Hepatocyte (in vitro differentiated cells): ENCODE results near the gene KRR1. TPM values are rescaled to one million over a fixed set of nuclear protein-coding genes. Genes with fewer than 3 reads are reported as not detected.
"Not testable (repeated sequence)": the region's sequence is repeated elsewhere in the genome, so short reads cannot be mapped to it uniquely, and the experiment has no call there.

Source experiments
- DNase-seq: peaks from one replicate; pipeline ENCODE4 v3.0.0-alpha.2; 2016; ENCODE audit warnings: low spot score
- H2AFZ ChIP-seq: fragments of 200-600 bp; sonication (generic); 2 replicates; pipeline ENCODE4 v1.6.0; 2016; ENCODE audit warnings: antibody characterized with exemption, mild to moderate bottlenecking
- H3K27ac ChIP-seq: fragments of 200-600 bp; sonication (generic); 2 replicates; pipeline ENCODE4 v1.5.1; 2016; ENCODE audit warnings: mild to moderate bottlenecking
- H3K27me3 ChIP-seq: fragments of 200-600 bp; sonication (generic); 2 replicates; pipeline ENCODE4 v1.6.1; 2016
- H3K36me3 ChIP-seq: fragments of 200-600 bp; sonication (generic); replicated peaks from 2 replicates; pipeline ENCODE4 v1.5.1; 2016; ENCODE audit warnings: low read depth; ENCODE audit not compliant: insufficient read depth
- H3K4me1 ChIP-seq: fragments of 200-600 bp; sonication (generic); 2 replicates; pipeline ENCODE4 v1.5.1; 2016; ENCODE audit warnings: mild to moderate bottlenecking, moderate library complexity; ENCODE audit not compliant: insufficient read depth
- H3K4me2 ChIP-seq: fragments of 200-600 bp; sonication (generic); 2 replicates; pipeline ENCODE4 v1.6.0; 2016
- H3K4me3 ChIP-seq: fragments of 200-600 bp; sonication (generic); 2 replicates; pipeline ENCODE4 v1.5.1; 2016; ENCODE audit warnings: mild to moderate bottlenecking
- H3K79me2 ChIP-seq: fragments of 200-600 bp; sonication (generic); 2 replicates; pipeline ENCODE4 v1.6.0; 2017; ENCODE audit warnings: mild to moderate bottlenecking
- H3K9me2 ChIP-seq: fragments of 200-600 bp; sonication (generic); replicated peaks from 2 replicates; pipeline ENCODE4 v1.6.0; 2017; ENCODE audit warnings: mild to moderate bottlenecking; ENCODE audit not compliant: insufficient read depth
- H3K9me3 ChIP-seq: fragments of 200-600 bp; sonication (generic); 2 replicates; pipeline ENCODE4 v1.5.1; 2016; ENCODE audit warnings: low read depth, mild to moderate bottlenecking
- H4K20me1 ChIP-seq: fragments of 200-600 bp; sonication (generic); 2 replicates; pipeline ENCODE4 v1.6.0; 2016; ENCODE audit warnings: mild to moderate bottlenecking; ENCODE audit not compliant: insufficient read depth, poor library complexity, severe bottlenecking
- CTCF ChIP-seq: fragments of 200-600 bp; sonication (generic); IDR thresholded peaks from 2 replicates; pipeline ENCODE4 v1.5.1; 2016; ENCODE audit warnings: antibody characterized with exemption, mild to moderate bottlenecking; ENCODE audit not compliant: poor library complexity
- EZH2 ChIP-seq: fragments of 200-600 bp; sonication (generic); IDR thresholded peaks from 2 replicates; pipeline ENCODE4 v1.6.1; 2016; ENCODE audit warnings: antibody characterized with exemption, mild to moderate bottlenecking, borderline replicate concordance
- EZH2phosphoT487 ChIP-seq: fragments of 200-600 bp; sonication (generic); IDR thresholded peaks from one replicate; pipeline ENCODE4 v1.6.1; 2018; ENCODE audit warnings: antibody characterized with exemption, mild to moderate bottlenecking, low read depth, moderate library complexity; ENCODE audit not compliant: unreplicated experiment, severe bottlenecking
- WGBS: methylation state at CpG from one replicate; pipeline ENCODE4 v1.1.6; 2016; ENCODE audit warnings: low lambda C conversion rate; ENCODE audit errors: missing lambda C conversion rate; 5-methylcytosine and 5-hydroxymethylcytosine counted together
- polyA plus RNA-seq: library from polyadenylated mRNA; unstranded; fragments of >200 nt; fragmentation: Nextera tagmentation; extraction: Ambion mirVana; gene quantifications from 2 replicates; pipeline ENCODE4 v1.2.1, GENCODE V29; 2016
- total RNA-seq: library from RNA; depleted of rRNA; stranded (reverse); fragments of >200 nt; gene quantifications from 2 replicates; pipeline ENCODE4 v1.2.3, GENCODE V29; 2014

The KRR1 gene
- total and polyA plus RNA-seq, 2 experiments from 2014 or later, result 23.6 to 42.8 TPM

DNA sequence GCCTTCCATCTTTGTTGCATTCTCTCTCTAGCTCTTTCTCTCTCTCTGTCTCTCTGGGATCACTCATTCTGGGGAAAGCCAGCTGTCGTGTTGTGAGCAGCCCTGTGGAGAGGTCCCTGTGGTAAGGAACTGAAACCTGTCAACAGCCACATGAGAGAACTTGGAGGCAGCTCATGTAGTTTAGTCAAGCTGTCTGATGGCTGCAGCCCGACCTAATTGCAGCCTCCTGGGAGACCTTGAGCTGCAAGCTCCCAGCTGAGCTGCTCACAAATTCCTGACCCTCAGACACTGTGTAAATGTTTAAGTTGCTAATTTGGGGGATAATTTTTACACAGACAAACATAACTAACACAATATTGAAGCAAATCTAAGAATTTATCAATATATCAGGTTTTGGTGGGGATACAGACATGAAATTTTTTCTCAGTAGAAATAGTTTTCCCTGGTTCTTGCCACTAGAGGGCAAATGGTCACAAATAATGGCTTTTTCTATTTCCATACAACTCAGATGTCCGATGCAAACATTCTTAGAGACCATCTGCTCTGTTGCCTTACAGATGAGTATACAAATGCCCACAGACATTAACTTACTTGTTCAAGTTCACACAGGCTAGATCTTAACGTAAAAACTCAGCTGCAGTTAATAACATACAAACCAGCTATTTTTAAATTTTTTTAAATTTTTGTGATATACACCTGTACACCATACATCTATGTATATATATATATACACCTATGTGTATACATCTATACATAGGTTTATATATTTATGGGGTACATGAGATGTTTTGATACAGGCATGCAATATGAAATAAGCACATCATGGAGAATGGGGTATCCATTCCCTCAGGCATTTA, 15.5 kb upstream of the KRR1 start:
- H2AFZ ChIP-seq, result no peak overlapping the region

GRCh38 chr12:75525263-75525662, 13.9 kb upstream of the KRR1 start:
- H3K36me3 ChIP-seq, result no peaks in the 10 kb centered on the region
- no peaks in the 10 kb centered on the region for H4K20me1 ChIP-seq
- no peaks in the 10 kb centered on the region for H3K27me3 ChIP-seq
- DNase-seq, result no peak
- H3K9me2 ChIP-seq, result no peaks in the 10 kb centered on the region
- no peak for TF ChIP-seq EZH2
- TF ChIP-seq CTCF, result peak; percentile 46
- TF ChIP-seq EZH2phosphoT487, result no peak
- H3K4me3 ChIP-seq, result no peak overlapping the region
- H3K4me1 ChIP-seq, result no peaks in the 10 kb centered on the region
- H3K4me2 ChIP-seq, result no peak overlapping the region
- no peak overlapping the region for H2AFZ ChIP-seq
- H3K9me3 ChIP-seq, result no peaks in the 10 kb centered on the region
- H3K27ac ChIP-seq, result no peak overlapping the region
- WGBS, result 56% methylated on average over 1 of the region's 1 CpG
- no peaks in the 10 kb centered on the region for H3K79me2 ChIP-seq

More for the DNA sequence above, 15.5 kb upstream of the KRR1 start:
- H3K4me3 ChIP-seq, result no peak overlapping the region
- no peaks in the 10 kb centered on the region for H3K79me2 ChIP-seq
- H4K20me1 ChIP-seq, result no peaks in the 10 kb centered on the region
- no peaks in the 10 kb centered on the region for H3K9me3 ChIP-seq
- H3K9me2 ChIP-seq, result no peaks in the 10 kb centered on the region
- WGBS, result 24% methylated on average over 4 of the region's 4 CpGs
- H3K27me3 ChIP-seq, result no peaks in the 10 kb centered on the region
- no peak overlapping the region for H3K27ac ChIP-seq
- TF ChIP-seq EZH2phosphoT487, result no peak
- no peak for TF ChIP-seq EZH2
- peak; percentile 76 for TF ChIP-seq CTCF
- no peak overlapping the region for H3K4me2 ChIP-seq
- H3K36me3 ChIP-seq, result no peaks in the 10 kb centered on the region
- H3K4me1 ChIP-seq, result no peaks in the 10 kb centered on the region
- DNase-seq, result peak; percentile 57

GRCh38 chr12:75522124-75522523, 10.7 kb upstream of the KRR1 start:
- H3K27ac ChIP-seq, H3K36me3 ChIP-seq, H3K79me2 ChIP-seq, H2AFZ ChIP-seq, H3K9me2 ChIP-seq, H3K9me3 ChIP-seq, DNase-seq, H3K4me1 ChIP-seq, H3K4me2 ChIP-seq, H3K27me3 ChIP-seq, H4K20me1 ChIP-seq, H3K4me3 ChIP-seq: not testable (repeated sequence)
- 95% methylated on average over 5 of the region's 5 CpGs for WGBS

GRCh38 chr12:75521224-75521623, 9.8 kb upstream of the KRR1 start:
- H3K9me2 ChIP-seq, H3K36me3 ChIP-seq, DNase-seq, H3K79me2 ChIP-seq, H3K27me3 ChIP-seq, H3K4me3 ChIP-seq, H3K9me3 ChIP-seq, H3K27ac ChIP-seq, H4K20me1 ChIP-seq, H3K4me1 ChIP-seq, H3K4me2 ChIP-seq, H2AFZ ChIP-seq: not testable (repeated sequence)
